ENCODE results near the gene RALGDS. TPM values are rescaled to one million over a fixed set of nuclear protein-coding genes. Genes with fewer than 3 reads are reported as not detected.

RALGDS gene
- total and polyA plus RNA-seq, 9 donors: 26.2 to 139 (median 48.8) TPM

- 46 to 72% (median 63%) methylated on average over 8 to 9 of the region's 9 CpGs for WGBS, 3 donors
- Histone ChIP-seq H3K27me3 (no peaks in the 10 kb centered on the region), H3K9me3 (no peaks in the 10 kb centered on the region), H3K36me3 (no peaks in the 10 kb centered on the region), H3K4me1 (ENCODE audit: insufficient read depth) (peaks cover 2% of the 10 kb centered on the region), H3K27ac (no peak overlapping the region), H3K4me3 (no peak overlapping the region)
- no peak for DNase-seq
- TF ChIP-seq EP300 (IDR thresholded peaks at IDR 0.05) (no peak), POLR2A (IDR thresholded peaks at IDR 0.05) (no peak)
- TF ChIP-seq, protein P1, sequence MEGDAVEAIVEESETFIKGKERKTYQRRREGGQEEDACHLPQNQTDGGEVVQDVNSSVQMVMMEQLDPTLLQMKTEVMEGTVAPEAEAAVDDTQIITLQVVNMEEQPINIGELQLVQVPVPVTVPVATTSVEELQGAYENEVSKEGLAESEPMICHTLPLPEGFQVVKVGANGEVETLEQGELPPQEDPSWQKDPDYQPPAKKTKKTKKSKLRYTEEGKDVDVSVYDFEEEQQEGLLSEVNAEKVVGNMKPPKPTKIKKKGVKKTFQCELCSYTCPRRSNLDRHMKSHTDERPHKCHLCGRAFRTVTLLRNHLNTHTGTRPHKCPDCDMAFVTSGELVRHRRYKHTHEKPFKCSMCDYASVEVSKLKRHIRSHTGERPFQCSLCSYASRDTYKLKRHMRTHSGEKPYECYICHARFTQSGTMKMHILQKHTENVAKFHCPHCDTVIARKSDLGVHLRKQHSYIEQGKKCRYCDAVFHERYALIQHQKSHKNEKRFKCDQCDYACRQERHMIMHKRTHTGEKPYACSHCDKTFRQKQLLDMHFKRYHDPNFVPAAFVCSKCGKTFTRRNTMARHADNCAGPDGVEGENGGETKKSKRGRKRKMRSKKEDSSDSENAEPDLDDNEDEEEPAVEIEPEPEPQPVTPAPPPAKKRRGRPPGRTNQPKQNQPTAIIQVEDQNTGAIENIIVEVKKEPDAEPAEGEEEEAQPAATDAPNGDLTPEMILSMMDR (IDR thresholded peaks at IDR 0.05): no peak
- intact Hi-C loops (cut with DNase I): no loop called here
These were observed 69.0 kb downstream of the RALGDS start for GRCh38 chr9:133051966-133052539.

- H3K27me3 ChIP-seq: no peaks in the 10 kb centered on the region
- no peaks in the 10 kb centered on the region for H3K9me3 ChIP-seq
- peaks cover 2% of the 10 kb centered on the region for H3K4me1 ChIP-seq (ENCODE audit: insufficient read depth)
- no peak overlapping the region for H3K27ac ChIP-seq
- 71 to 88% (median 84%) methylated on average over 20 of the region's 20 CpGs for WGBS, 3 donors
- intact Hi-C loops (cut with DNase I): no loop called here
- H3K4me3 ChIP-seq: no peak overlapping the region
- TF ChIP-seq, protein P1 (IDR thresholded peaks at IDR 0.05): no peak
- no peak for TF ChIP-seq EP300 (IDR thresholded peaks at IDR 0.05)
- TF ChIP-seq POLR2A (IDR thresholded peaks at IDR 0.05): no peak
- H3K36me3 ChIP-seq: no peaks in the 10 kb centered on the region
- DNase-seq: no peak
These were observed 69.6 kb downstream of the RALGDS start for GRCh38 chr9:133051281-133051900.

DNA sequence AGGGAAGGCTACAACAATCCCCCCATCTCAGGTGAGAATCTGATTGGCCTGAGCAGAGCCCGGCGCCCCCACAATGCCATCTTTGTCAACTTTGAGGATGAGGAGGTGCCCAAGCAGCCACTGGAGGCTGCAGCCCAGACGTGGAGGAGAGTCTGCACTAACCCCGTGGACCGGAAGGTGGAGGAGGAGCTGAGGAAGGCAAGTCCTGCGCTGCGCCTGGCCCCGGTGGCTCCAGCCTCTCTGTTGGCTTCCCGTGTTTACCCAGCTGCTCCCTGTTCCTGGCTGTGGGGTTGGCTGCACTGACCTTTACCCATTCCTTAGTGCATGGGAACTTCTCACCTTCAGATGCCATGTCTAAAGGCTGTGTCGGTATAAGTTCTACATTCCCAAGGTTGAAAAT is 70.3 kb downstream of the RALGDS start:
- TF ChIP-seq, protein P1 (IDR thresholded peaks at IDR 0.05): no peak
- no peak for TF ChIP-seq POLR2A (IDR thresholded peaks at IDR 0.05)
- TF ChIP-seq EP300 (IDR thresholded peaks at IDR 0.05): no peak
- H3K4me1 ChIP-seq (ENCODE audit: insufficient read depth): peaks cover 2% of the 10 kb centered on the region
- no peaks in the 10 kb centered on the region for H3K9me3 ChIP-seq
- H3K36me3 ChIP-seq: no peaks in the 10 kb centered on the region
- H3K27me3 ChIP-seq: no peaks in the 10 kb centered on the region
- H3K27ac ChIP-seq: no peak overlapping the region
- intact Hi-C loops (cut with DNase I): no loop called here
- WGBS, 3 donors: 40 to 63% (median 55%) methylated on average over 10 of the region's 10 CpGs
- DNase-seq: no peak
- H3K4me3 ChIP-seq: no peak overlapping the region

DNA sequence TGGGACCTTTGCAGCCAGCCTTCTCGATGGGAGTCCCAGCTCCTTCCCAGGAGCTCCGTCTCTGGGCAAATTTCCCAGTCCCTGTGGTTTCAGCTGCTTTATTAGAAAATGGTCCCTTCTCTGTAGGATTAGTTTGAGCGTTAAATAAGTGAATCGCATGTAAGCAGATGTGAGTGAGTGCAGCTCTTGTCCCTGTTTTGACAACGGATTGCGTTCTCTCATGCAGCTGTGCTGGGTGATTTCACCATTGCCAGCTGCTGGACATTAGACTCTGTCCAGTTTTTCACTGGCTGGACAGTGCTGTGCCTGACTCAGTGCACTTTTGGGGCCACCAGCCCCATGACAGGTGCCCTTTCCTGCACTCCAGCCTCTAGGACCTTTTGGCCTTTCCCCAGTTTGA is 70.9 kb downstream of the RALGDS start:
- H3K4me1 ChIP-seq (ENCODE audit: insufficient read depth): peaks cover 2% of the 10 kb centered on the region
- TF ChIP-seq, protein P1 (IDR thresholded peaks at IDR 0.05): no peak
- TF ChIP-seq EP300 (IDR thresholded peaks at IDR 0.05) (no peak), POLR2A (IDR thresholded peaks at IDR 0.05) (no peak)
- H3K36me3 ChIP-seq: no peaks in the 10 kb centered on the region
- no peak overlapping the region for H3K4me3 ChIP-seq
- WGBS, 3 donors: 29 to 46% (median 39%) methylated on average over 6 of the region's 6 CpGs
- DNase-seq: no peak
- no peak overlapping the region for H3K27ac ChIP-seq
- no peaks in the 10 kb centered on the region for H3K27me3 ChIP-seq
- H3K9me3 ChIP-seq: no peaks in the 10 kb centered on the region
- intact Hi-C loops (cut with DNase I): no loop called here
